HepG2 (cell line): ENCODE data around the gene MIGA2.

Experiments used
- EP300 ChIP-seq, 3 experiments: sonication (generic) in 1 of 3; formaldehyde crosslinking in 1 of 3; IDR thresholded peaks; 2 replicates each; pipeline versions ENCODE4 v1.5.1 to v1.6.1; 2011 to 2020; ENCODE audit warnings: low read depth in 2 of 3, low read length in 2 of 3, borderline replicate concordance in 1 of 3, improper control_type of control experiment in 1 of 3, mild to moderate bottlenecking in 1 of 3, missing genetic modification reagents in 1 of 3, moderate library complexity in 1 of 3
- EZH2 ChIP-seq: conservative IDR thresholded peaks from 2 replicates; pipeline ENCODE4 v1.6.1; 2012; ENCODE audit warnings: mild to moderate bottlenecking, low read depth, low read length, moderate library complexity
- GABPB1 ChIP-seq: IDR thresholded peaks from 2 replicates; pipeline ENCODE4 v1.6.1; 2016; ENCODE audit warnings: mild to moderate bottlenecking, missing genetic modification reagents, moderate library complexity, missing compliant biosample characterization
- HNRNPUL1 ChIP-seq: fragments of 200-400 bp; formaldehyde crosslinking; IDR thresholded peaks from 2 replicates; pipeline ENCODE4 v1.6.1; 2017; ENCODE audit warnings: low read depth, mild to moderate bottlenecking, low read length, moderate library complexity
- HOXA7 ChIP-seq: sonication (generic); formaldehyde crosslinking; IDR thresholded peaks from 2 replicates; pipeline ENCODE4 v1.8.1; 2022; ENCODE audit warnings: mild to moderate bottlenecking, missing genetic modification reagents, moderate library complexity
- POLR2AphosphoS2 ChIP-seq: IDR thresholded peaks from 2 replicates; pipeline ENCODE4 v1.6.1; 2011; ENCODE audit warnings: low read depth, low read length, improper control_type of control experiment
- PRDM4 ChIP-seq: sonication (generic); formaldehyde crosslinking; IDR thresholded peaks from 2 replicates; pipeline ENCODE4 v1.9.0; 2021; ENCODE audit warnings: missing genetic modification reagents, borderline replicate concordance
- RORA ChIP-seq: sonication (generic); formaldehyde crosslinking; IDR thresholded peaks from 2 replicates; pipeline ENCODE4 v1.5.0; 2020; ENCODE audit warnings: mild to moderate bottlenecking, missing genetic modification reagents, moderate library complexity
- SP4 ChIP-seq: sonication (generic); formaldehyde crosslinking; IDR thresholded peaks from 2 replicates; pipeline ENCODE4 v1.8.1; 2023; ENCODE audit warnings: mild to moderate bottlenecking, missing genetic modification reagents
- STAT6 ChIP-seq: sonication (generic); formaldehyde crosslinking; IDR thresholded peaks from 2 replicates; pipeline ENCODE4 v1.4.0; 2020; ENCODE audit warnings: missing genetic modification reagents, mild to moderate bottlenecking, borderline replicate concordance
- SUZ12 ChIP-seq: fragments of 150-350 bp; IDR thresholded peaks from 2 replicates; pipeline ENCODE4 v1.6.1; 2014; ENCODE audit warnings: low read depth, low read length
- TRIM24 ChIP-seq: sonication (generic); formaldehyde crosslinking; IDR thresholded peaks from 2 replicates; pipeline ENCODE4 v1.8.0; 2022; ENCODE audit warnings: mild to moderate bottlenecking, missing genetic modification reagents
- ZNF747 ChIP-seq: sonication (generic); formaldehyde crosslinking; IDR thresholded peaks from 2 replicates; pipeline ENCODE4 v1.8.1; 2023; ENCODE audit warnings: missing genetic modification reagents, mild to moderate bottlenecking, borderline replicate concordance

- peak; percentile 85 for TF ChIP-seq SP4
- TF ChIP-seq TRIM24 (CRISPR knock-in tag) = no peak
- TF ChIP-seq HOXA7 (CRISPR knock-in tag) = no peak
- TF ChIP-seq POLR2AphosphoS2 = no peak
- TF ChIP-seq ZNF747 (CRISPR knock-in tag) = no peak
- 0 out of 2 replicates have a peak, but pooled peaks have one; percentile 44 for TF ChIP-seq GABPB1 (CRISPR knock-in tag)
- no peak for TF ChIP-seq PRDM4
- TF ChIP-seq STAT6 (CRISPR knock-in tag) = no peak
- no peak for TF ChIP-seq HNRNPUL1
- no peak for TF ChIP-seq SUZ12
- no peak for TF ChIP-seq EZH2
- no peak for TF ChIP-seq EP300 (IDR thresholded peaks at IDR 0.05; ENCODE audit: low read depth in 2 of 2, low read length in 2 of 2)
- TF ChIP-seq EP300 (CRISPR knock-in tag; IDR thresholded peaks at IDR 0.05; ENCODE audit: borderline replicate concordance) = no peak
- TF ChIP-seq RORA (CRISPR knock-in tag) = no peak
Observed at GRCh38 chr9:129110740-129111527, 74.5 kb downstream of the MIGA2 start, which contains the start of the genes CRAT and PTPA.
